ENCODE results near the gene TOB1.
"Not testable (repeated sequence)": the region's sequence is repeated elsewhere in the genome, so short reads cannot be mapped to it uniquely, and the experiment has no call there.

TOB1 gene

DNA sequence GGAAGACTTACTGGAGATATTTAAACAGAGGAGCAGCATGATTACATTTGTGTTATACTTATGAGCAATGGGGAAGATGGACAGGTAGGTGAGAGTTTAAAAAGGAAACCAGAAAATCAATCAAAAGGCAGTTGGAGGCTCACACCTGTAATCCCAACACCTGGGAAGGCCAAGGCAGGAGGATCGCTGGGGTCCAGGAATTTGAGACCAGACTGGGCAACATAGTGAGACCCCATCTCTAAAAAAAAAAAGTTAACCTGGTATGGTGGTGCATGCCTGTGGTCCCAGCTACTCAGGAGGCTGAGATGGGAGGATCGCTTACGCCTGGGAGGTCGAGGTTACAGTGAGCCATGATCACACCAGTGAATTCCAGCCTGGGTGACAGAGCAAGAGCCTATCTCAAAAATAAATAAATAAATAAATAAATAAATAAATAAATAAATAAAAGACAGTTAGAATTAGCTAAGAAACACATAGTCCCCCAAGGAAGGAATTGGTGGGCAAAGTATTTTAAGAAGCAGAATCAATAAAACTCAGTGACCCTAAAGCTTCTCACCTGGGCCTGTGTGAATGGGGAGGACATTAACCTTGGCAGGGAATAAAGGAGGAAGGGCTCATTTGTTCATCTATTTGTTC, 32.3 kb upstream of the TOB1 start:
- DNase-seq (ENCODE audit: low spot score) = no peak

DNA sequence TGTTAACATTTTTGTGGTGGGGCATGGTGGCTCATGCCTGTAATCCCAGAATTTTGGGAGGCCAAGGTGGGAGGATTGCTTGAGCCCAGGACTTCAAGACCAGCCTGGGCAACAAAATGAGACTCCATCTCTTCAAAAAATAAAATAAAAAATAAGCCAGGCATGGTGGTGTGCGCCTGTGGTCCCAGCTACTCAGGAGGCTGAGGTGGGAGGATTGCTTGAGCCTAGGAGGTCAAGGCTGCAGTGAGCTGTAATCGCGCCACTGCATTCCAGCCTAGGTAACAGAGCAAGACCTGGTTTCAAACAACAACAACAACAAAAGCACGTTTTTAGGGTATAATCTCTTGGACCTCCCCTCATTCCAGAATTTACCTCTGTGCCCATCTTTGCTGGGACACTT, 28.4 kb upstream of the TOB1 start:
- DNase-seq (ENCODE audit: low spot score) = not testable (repeated sequence)

DNA sequence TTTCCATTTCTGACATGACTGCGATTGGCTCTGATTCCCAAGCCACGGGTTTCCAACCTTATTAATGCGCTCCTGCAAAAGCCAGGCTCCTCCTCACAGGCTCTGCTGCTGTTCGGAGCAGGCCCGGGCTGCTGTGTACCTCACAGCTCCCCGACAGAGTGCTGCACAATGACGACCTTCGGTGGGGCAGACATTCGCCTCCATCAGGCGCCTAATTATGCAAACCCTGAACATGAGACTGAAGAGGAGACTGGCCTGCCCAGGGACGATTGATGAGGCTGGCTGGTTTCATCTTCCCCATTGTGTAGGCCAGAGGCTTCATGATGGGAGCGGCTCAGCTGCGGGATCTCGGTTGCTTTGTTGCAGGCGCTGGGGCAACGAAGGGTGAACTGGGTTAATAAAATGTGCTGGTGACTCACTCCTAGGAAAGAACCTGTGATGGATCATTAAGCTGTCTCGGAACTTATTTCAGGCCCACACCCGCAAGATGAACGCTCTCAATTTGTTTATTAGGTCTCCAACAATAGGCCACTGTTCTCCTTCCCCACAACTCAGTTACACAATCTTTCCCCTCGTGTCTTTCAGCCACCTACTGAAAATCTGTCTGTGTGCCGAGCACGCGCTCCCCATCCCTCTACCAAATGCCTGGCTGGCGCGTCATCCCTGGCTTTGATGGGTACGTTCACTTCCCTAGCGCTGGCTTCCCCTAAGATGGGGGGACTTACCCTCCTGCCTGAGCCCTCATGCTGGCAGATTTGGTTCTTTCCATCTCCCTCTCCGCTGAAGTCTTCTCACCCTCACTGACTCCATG, 27.2 kb upstream of the TOB1 start:
- no peak for DNase-seq (ENCODE audit: low spot score)

DNA sequence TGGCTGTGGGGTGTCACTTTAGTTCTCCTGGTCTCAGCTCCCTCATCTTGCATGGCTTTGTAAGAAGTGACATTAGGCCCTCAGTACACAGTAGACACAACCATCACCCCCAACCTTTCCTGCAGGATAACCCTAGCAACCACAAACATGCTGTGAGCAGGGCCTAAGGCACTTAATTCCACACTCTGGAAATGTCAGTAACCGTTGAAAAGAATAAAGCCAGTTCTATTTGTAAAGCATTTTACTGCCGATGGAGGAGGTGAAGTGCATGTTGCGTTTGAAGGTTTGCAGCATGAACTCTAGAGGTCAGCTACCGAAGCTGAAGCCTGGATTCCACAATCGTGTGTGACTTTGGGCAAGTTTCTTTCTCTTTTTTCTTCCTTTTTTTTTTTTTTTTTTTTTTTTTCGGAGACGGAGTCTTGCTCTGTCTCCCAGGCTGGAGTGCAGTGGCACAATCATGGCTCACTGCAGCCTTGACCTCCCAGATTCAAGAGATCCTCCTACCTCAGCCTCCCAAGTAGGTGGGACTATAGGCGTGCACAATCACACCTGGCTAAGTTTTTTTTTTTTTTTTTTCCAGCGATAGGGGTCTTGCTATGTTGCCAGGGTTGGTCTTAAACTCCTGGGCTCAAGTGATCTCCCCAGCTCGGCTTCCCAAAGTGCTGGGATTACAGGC, 26.1 kb upstream of the TOB1 start:
- DNase-seq (ENCODE audit: low spot score) = no peak

DNA sequence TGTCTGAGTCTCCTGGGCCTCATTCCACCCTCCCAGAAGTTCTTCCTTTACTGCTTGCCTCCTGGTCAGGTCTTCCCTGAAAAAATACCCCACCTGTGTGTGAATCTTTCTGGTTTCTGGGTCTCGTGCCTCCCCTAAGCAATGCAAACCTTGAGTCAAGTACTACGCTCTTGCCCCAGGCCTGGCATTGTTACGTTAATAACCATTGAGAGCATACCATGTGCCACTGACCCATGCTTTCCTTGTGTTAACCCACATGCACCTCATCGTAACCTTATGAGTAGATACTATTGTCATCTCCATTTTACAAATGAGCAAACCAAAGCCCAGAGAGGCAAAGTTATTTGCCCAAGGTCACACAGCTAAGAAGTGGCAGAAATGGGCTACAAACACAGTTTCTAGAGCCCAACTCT, 25.4 kb upstream of the TOB1 start:
- DNase-seq (ENCODE audit: low spot score) = no peak

DNA sequence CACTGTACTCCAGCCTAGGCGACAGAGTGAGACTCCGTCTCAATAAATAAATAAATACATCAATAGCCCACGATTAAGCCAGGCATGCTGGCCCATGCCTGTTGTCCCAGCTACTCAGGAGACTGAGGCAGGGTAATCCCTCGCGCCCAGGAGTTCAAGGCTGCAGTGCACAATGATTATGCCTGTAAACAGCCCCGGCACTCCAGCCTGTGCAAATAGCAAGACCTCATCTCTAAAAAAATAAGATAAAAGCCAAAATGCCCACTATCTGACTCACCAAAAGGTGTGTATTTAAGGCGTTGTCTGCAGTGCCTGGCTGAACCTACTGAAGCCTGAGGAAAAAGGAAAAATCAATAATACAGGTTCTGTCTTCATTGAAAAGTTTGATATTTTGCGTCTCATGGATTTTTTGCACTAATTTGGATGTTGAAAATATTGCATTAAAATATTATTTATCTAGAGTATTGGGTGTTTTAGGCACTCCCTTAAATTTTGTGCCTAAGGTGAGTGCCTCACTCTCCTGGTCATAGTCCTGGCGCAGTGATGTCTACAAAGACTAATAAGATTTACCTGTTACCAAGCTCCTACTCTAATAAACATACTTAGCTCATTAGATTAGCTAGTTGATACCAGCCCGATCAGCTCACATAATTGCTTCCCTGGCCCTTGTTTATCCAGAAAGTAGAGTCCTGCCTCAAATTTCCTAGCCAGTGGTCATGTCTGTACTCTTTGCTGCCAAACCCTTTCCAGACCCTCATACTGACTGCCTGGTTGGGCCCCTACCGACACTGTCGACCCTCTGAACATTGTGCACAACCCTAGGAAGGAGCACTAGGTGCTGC, 24.7 kb upstream of the TOB1 start:
- DNase-seq (ENCODE audit: low spot score) = no peak

DNA sequence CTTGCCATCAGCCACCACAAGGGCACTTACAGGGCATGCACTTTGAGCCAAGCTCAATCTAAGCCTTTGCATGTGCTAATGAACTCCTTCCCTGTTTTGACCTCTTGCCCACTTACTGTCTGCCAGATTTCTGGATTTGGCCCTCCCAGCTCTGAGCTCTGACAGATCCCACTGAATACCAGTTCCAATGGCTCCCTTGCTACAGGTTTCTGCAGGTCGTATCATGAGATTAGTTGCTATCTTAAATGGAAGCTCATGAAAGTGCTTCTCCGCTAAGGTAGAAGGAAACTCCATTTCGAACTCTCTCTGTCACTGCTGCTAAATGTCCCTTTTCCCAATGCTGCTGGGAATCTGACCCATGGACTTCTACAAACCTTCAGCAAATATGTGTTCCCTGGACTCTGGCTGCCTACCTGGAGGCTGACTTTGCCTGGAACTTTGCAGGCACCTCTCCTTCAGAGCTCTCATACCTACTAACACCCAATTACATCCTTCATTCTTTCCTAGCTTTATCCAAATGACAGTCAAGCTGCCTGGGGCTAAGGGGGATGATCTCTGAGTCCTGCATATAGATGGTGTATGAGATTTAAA, 23.5 kb upstream of the TOB1 start:
- DNase-seq (ENCODE audit: low spot score) = no peak

DNA sequence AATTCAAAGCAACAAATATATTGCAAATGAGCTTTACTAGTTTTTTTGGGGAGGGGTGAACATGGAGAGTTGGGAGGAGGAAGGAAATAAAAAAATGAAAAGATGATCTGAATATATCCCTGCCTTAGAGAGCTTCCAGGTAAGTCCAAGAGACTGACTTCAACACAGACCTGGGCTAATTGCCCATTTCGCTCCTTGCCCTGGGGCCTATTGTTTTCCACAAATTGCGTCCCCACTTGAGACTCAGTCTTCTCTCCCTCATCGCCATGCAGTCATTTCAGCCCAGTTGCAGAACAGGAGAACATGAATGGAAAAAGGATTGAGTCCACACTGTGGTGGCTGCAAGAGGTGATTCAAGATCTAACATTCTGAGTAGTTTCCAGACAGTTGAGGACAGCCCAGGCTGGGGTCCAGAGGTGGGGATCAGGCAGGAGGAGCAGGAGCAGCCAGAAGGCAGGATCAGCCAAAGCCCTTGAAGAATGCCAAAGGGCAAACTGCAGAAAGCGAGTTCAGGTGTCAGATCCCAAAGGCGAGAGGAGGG, 21.6 kb upstream of the TOB1 start:
- DNase-seq (ENCODE audit: low spot score) = no peak

DNA sequence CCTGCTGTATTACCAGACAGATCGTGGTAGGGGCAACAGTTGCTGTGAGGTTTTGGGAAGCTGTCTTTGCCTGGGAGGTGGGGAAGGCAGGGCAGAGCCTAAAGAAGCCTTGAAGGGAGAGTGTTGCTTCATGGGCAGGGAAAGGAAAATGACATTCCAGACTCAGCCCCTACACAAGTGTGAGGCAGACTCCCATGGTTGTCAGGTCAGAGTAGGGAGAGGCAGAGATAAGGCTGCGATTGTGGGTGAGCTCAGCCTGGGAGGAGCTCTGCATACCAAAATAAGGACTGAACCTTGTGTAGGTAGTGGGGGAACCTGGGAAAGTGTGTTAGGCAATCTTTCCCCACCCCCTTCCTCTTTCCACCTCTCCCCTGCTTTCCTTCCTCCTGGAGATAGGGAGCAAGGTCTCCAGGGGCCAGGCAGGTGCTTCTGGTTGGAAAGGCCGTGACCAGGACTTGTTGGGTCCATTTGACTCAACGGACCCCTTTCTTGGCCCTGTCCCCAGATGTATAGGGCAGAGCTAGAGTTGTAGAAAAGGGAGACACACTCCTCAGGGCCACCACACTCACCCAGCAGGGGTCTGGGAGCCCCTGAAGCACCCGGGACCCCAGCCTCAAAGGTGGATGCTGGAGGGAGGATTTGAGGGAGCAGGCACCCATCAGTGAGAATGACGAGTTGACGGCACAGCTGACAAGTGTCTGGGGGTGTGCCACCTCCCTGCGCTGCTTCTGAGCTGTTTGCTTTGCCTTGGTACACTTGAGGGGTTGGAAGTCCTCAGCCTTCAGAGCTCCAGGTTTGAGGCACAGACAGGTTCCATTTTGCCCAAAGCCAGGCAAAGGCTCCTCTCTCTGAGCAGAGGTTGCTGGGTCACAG, 18.5 kb upstream of the TOB1 start:
- no peak for DNase-seq (ENCODE audit: low spot score)

DNA sequence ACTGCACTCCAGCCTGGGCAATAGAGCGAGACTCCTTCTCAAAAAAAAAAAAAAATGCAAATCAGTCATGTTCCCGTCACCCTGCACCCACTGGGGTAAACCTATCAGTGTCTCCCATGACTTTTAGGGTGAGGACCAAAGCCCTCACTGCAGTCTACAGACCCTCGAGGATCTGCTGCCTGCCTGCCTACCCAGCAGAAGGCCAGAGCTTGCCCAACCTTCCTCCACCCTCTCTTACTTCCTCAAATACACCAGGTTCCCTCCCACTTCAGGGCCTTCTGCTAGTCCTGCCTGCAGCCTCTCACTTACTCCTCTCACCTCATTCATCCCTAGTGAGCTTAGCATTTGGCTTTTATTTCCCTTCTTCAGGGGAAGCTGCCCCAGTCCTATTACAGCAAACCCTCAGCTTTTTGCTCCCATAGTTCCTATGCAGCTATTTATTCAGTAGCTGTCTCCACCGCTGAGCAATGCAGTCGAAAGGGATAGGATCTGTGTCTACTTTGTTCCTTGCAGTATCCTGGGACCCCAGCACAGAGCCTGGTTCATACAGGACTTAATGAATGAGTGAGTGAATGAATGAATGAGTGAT, 17.8 kb upstream of the TOB1 start:
- DNase-seq (ENCODE audit: low spot score) = no peak

DNA sequence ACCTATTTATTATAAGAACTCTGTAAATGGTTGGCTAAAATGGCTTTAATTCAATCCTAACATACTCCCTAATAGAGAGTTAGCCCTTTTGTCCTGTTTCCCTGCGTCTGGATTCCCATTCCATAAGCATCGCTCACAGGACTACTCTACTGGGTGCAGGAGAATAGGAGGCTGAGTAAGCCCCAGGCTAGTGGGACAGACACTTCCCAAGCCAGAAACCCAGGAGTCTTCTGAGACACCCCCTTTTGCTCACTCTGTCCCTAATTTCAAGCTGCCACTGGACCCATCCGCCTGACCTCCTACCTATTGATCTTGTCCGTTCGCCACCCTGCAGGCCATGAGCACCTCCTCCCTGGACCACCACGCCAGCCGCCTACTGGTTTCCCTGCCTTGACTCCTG, 16.7 kb upstream of the TOB1 start:
- DNase-seq (ENCODE audit: low spot score) = no peak

DNA sequence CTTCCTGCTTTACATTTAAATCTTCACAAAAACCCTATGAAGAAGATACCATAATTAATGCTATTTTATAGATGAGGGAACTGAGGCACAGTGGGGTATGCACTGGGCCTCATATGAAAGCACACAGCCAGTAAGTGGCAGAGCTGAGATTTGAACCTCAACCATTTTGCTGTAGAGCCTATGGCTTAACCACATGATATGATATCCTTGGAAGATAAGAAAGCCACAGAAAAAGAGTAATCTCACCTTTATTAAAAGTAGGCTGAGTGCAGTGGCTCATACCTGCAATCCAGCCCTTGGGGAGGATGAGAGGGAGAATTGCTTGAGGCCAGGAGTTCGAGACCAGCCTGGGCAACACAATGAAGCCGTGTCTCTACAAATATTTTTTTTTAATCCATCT, 15.0 kb upstream of the TOB1 start:
- no peak for DNase-seq (ENCODE audit: low spot score)

DNA sequence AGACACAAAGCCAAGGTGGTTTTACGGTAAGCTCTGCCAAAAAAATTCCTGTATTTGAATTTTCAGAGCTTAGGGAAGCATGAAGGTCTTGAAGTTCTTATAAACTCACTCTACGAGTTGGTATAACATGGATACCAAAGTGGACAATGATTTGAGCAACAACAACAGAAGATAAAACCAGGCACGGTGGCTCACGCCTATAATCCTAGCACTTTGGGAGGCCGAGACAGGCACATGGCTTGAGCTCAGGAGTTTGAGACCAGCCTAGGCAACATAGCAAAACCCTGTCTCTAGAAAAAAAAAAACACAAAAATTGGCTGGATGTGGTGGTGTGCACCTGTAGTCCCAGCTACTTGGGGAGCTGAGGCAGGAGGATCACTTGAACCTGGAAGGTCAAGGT, 12.9 kb upstream of the TOB1 start:
- DNase-seq (ENCODE audit: low spot score) = no peak

DNA sequence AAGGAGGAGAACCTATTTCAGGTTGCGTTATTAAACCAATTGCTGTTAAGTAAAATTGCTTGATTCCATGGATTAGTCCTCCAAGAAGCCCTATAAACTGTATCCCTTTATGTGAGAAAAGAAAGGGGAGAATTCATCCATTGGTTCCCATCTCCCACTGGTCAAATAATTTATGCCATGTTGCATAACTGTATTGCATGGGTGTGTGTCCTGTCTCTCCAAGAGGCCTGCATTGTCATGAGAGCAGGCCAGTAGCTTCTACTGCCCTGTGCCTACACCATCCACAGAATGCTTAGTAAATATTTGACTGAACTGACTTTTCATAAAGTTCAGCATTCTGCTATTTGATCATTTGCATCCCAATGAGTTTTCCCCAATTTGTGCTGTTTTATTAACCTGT, 11.7 kb upstream of the TOB1 start:
- no peak for DNase-seq (ENCODE audit: low spot score)

DNA sequence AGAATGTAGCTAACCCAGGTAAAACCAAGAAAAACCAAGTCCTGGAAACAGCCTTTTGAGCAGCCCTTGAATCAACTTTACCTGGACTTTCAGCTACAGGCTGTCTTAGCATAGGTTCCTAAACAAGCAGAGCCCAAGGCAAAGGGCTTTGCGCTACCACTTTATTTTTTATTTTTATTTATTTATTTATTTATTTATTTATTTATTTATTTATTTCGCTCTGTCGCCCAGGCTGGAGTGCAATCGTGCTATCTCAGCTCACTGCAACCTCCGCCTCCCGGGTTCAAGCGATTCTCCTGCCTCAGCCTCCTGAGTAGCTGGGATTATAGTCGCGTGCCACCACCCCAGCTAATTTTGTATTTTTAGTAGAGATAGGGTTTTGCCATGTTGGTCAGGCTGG, 10.9 kb upstream of the TOB1 start:
- not testable (repeated sequence) for DNase-seq (ENCODE audit: low spot score)

DNA sequence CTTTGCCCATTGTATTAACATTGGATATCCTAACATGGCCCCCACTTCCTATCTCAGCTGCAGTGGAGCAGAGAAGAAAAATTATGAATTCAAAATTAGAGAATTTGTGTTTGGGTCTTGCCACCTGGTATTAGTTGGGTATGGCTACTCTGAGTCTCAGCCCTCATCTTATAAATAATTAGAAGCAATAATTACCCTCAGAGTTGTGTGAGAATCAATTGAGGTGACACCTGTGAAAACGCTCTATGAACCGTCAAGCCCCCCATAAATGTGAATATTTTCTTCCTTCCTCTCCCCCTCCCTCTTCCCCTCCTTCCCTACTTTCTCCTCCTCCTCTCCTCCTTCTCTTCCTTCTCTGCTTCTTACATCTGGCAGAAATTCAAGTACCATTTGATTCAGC, 8.9 kb upstream of the TOB1 start:
- DNase-seq (ENCODE audit: low spot score) = no peak

DNA sequence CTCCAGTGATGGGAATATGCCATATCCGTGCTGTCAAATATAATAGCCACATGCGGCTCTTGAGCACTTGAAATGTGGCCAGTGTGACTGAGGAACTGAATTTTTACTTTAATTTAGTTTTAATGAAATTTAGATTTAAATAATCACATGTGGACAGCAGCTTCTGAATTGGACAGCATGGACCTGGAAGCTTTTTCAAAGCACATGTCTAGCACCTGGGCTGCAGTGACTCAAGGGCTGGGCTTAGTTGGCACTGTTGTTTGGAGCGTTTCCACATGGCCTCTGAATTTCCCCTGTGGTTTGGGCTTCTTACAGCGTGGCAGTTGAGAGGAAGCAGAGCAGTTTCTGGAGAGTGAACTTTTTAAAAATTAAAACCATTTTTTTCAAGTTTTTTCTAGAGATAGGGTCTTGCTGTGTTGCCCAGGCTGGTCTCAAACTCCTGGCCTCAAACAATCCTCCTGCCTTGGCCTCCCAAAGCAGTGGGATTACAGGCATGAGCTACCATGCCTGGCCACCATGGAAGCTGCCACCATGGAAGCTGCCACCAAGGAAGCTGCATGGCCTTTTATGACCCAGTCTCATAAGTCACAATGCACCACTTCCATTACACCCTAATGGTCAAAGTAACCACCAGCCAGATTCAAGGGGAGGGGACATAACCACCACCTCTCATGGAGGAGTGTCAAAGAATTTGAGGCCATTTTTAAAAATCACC, 6.7 kb upstream of the TOB1 start:
- DNase-seq (ENCODE audit: low spot score) = no peak

DNA sequence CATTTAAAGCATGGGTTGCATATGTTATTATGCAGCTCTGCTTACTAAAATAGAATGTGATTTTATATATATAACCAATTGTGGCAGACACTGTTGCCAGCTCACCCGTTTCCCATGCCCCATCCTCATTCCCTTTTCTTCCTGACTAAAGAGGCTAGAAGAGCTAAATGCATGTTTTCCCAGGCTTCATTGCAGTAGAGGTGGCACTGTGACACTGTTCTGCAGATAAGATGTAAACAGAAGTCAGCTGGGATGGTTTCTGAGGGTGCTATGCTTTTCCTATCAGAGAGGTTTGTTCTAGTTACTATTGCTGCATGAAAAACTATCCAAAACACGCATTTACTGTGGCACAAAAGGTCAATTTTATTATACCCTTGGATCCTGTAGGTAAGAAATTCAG, 5.7 kb upstream of the TOB1 start:
- no peak for DNase-seq (ENCODE audit: low spot score)

DNA sequence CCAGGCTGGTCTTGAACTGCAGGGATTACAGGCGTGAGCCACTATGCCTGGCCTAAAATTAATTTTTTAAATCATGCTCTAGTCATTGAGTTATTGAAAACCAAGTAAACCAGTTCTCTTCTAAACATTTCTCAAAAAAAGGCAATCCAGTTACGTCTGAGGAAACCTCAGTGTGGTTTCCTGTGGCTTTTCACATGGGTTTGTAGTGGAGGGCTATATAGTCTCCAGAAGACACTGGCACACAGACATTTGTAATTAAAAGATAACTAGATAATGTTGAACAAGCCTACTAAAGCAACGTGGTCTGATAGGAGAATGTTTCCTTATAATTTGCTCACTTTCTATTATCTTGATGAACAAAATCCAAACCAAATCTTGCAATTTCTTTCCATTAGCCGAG, 5.2 kb upstream of the TOB1 start:
- no peak for DNase-seq (ENCODE audit: low spot score)

DNA sequence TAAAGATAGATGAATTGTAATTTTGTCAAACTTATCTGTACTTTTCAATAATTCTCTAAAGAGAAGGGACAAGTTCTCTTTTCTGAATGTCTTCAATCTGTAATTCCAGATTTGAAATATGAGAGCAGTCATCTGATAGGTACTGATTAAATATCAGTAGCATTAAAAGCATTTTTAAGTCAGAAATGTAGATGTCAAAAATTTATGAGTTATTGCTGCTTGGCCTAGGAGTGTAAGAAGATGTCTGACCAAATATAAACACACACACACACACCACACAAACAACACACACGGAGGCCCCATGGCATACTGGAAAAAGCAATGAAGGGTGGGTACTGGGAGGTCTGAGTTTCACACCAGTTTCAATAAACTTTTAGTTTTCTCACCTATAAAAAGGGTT, 2.4 kb upstream of the TOB1 start:
- no peak for DNase-seq (ENCODE audit: low spot score)

Measured in left forelimb (tissue), 1 donor.